ENCODE data around the gene GRK6.

The GRK6 gene

DNA sequence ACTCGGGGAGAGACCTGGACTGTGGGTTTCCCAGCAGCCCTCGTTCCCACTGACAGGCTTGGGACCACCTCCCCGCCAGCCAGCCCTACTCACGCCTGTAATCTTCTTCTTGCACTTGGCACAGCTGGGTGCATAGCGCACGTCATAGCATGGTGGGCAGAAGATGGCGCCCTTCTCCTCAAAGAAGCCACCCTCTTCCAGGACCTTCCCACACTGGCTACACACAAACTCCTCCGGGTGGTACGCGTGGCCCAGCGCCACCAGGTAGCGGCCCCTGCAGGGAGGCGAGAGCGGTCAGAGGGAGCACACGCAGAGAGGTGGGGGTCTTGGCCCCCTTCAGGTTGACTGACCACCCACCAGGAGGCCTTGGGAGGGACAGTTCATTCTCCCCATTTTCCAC is 61.5 kb downstream of the GRK6 start:
- DNase-seq: no peak

DNA sequence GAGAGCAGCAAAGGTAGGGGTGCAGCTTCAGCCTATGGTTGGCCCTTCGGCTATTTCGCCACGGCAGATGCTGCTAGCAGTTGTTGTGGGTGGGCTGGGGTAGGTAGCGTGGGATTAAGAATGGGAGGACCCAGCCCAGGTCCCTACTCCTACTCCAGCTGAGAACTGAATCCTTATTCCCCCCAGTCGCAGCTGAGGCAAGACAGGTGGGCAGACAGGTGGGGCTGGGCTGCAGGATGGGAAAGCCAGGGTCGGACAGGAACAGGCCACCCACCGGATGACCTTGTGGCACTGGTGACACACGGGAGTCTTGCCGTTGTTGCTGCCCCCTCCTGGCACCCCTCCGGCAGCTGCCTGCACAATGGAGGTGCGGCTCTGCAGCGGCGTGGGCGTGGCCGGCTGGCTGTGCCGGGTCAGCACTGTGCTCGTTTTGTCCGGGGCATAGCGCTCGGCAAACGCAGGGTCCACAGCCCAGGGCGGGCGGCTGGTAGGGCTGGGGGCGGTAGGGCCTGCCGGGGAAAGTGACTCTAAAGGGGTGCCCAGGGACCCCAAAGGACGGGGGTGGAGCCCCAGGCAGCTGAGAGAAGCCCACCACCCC is 62.7 kb downstream of the GRK6 start:
- DNase-seq: peak in 1 of 2 experiments; percentile 23

DNA sequence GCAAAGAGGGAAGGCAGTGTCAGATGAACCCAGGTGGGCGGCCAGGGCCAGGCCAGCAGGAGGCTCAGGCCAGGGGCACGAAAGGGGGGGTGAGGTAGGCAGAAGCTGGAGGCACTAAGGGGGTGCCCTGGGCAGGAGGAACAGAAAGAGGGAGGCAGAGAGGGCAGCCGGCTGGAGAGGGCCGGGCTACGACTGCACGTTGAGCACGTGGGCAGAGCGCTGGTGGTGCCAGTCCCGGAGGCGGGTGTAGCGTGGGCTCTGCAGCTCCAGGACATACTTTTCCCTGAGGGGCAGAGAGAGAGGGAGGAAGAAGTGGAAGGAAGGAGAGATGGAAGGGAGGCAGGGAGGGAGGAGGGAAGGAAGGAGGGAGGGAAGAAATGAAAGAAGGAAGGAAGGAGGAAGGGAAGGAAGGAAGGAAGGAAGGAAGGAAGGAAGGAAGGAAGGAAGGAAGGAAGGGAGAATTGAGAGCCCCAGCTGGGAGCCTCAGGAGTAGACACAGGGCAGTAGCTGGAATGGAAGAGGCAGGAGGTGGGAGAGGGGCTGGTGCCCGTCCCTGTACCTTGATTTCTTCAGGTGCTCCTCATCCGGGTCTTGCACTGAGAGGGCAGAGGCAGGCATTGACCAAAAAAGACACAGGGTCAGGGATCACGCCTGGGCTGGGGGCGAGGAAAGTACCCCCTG is 64.0 kb downstream of the GRK6 start:
- DNase-seq: no peak

DNA sequence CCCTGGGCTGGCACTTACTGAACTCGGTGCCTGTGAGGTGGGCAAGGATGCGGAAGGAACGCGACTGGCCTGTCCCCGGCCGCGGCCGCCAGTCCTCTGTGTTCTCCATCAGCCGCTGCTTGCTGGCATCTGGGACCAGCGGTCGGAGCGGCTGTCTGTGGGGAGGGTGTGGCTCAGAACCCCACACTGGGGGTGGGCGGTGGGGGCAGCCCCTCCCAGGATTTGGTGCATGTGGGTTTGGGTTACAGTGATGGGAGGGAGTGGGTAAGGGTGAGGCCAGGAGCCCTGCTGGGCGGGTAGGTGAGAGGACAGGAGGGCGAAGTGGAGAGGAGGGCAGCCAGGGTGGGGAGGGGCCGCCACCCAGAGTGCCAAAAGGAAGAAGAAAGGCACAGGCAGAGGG is 64.5 kb downstream of the GRK6 start:
- no peak for DNase-seq

DNA sequence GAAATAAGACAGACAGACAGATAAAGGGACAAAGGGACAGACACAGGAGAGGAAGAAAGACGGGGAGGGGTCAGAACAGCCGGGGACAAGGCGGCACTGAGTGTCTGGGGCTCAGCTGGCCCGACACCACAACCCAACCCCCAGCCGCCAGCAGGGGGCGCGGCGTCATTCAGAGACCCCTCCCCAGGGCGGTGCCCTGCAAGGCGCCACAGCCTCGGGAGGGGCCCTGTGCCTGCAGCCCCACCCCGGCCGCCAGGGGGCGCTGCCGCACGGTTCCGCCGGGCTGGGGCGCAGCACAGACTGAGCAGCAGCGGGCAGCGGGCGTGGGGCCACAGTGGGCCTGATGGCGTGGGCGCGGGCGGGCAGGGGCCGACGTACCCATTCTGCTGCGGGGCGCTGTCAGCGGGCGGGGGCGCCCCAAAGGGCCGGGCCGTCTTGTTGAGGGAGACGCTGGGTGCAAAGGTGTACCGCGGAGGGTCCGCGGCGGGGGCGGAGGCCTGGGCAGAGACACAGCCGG is 65.0 kb downstream of the GRK6 start:
- DNase-seq: peak; percentile 35 to 84

DNA sequence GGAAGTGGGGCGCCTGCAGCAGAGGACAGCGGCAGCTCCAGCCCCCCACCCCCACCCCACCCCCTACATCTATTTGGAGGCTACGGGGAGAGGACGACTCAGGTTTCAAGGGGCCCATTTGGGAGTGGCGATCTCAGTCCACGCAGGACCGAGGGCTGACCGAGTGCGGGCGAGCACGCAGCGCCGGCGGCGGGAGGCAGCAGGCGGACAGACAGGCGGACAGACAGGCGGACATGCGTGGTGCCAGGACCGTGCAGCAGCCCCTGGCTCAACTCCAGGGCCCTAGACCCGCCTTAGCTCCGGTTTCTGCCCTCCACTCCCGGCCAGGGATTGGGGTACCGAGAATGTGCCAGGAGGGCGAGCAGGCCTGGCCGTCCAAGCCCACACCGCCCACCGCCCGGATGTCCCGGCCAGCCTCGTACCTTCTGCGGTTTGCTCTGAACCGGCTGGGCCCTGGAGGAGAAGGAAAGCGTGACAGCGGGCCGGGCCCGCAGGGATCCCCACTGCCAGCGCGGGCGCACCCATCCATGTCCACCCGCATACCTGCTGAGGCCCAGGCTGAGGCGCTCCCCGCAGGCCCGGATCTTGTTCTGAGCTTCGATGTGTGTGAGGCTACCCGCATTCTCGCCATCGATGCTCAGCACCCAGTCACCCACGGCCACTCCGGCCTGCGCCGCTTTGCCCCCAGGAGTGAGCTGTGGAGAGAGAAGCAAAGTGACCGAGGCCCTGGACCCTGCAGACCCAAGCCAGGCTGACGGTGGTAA is 65.7 kb downstream of the GRK6 start:
- DNase-seq: no peak

Measured in NCI-H526 (cell line).